ENCODE data around the gene ANKS3.

ANKS3 gene

DNA sequence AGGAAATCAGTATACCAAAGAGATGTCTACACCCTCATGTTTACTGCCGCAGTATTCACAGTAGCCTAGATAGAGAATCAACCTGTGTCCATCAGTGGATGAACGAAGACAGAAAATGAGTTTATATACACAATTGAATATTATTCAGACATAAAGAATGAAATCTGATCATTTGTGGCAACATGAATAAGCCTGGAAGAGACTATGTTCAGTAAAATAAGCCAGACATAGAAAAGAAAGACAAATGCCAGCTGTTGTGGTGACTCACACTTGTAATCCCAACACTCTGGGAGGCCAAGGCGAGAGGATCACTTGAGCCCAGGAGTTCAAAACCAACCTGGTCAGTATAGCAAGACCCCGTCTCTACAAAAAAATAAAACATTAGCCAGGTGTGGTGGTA lies 24.6 kb downstream of the ANKS3 start:
- no peak for TF ChIP-seq CTCF (conservative IDR thresholded peaks at IDR 0.05; ENCODE audit: low read length)
- DNase-seq (ENCODE audit: low read depth) = peak; percentile 18
- no peak overlapping the region for H3K4me3 ChIP-seq (ENCODE audit: low read length)

DNA sequence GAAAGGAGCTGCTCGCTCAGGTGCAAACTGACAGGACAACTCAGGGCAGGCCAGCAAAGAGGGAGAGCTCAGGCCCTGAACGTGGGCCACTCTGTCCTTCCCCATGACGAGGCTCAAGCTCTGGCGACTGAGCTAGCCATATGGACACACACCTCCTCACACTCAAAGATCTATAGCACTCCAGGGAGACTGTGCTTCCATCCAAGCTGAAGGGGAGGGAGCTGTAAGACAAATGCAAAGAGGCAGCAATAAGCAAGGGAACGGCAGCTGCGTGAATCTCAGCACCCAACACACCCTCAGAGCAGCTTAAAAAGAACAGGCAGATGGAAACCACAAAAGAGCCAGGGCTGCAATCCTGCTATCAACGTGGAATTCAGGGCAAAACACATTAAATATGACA lies 27.2 kb downstream of the ANKS3 start:
- H3K4me3 ChIP-seq (ENCODE audit: low read length) = no peak overlapping the region
- DNase-seq (ENCODE audit: low read depth) = no peak
- TF ChIP-seq CTCF (conservative IDR thresholded peaks at IDR 0.05; ENCODE audit: low read length) = no peak

GRCh38 chr16:4704913-4705312 lies 29.2 kb downstream of the ANKS3 start:
- DNase-seq (ENCODE audit: low read depth) = no peak
- no peak for TF ChIP-seq CTCF (conservative IDR thresholded peaks at IDR 0.05; ENCODE audit: low read length)
- H3K4me3 ChIP-seq (ENCODE audit: low read length) = no peak overlapping the region

- DNase-seq (ENCODE audit: low read depth) = no peak
- no peak for TF ChIP-seq CTCF (conservative IDR thresholded peaks at IDR 0.05; ENCODE audit: low read length)
Measured at GRCh38 chr16:4704491-4704890, 29.6 kb downstream of the ANKS3 start.

DNA sequence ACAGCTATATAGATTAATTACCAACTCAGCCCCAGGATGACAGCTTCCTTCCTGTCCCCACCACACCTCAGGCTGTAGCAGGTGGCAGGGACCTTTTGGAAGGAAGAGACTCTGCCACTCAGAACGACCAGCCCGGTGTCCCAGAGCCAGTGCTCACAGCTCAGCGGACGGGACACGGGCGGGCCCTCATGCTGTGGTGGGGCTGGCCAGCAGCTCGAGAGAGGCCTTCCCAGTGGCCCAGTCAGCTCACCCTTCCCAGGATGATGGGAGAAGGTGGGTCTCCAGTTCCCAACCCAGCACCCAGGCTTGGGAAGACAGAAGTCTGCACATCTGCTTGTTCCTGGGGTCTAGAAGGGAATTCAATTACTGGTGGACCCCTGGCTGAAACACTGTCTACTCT lies 30.2 kb downstream of the ANKS3 start:
- no peak overlapping the region for H3K4me3 ChIP-seq (ENCODE audit: low read length)
- DNase-seq (ENCODE audit: low read depth) = no peak
- TF ChIP-seq CTCF (conservative IDR thresholded peaks at IDR 0.05; ENCODE audit: low read length) = no peak

More at GRCh38 chr16:4704491-4704890, 29.6 kb downstream of the ANKS3 start:
- H3K4me3 ChIP-seq (ENCODE audit: low read length) = no peak overlapping the region

GRCh38 chr16:4702466-4702808 lies 31.6 kb downstream of the ANKS3 start:
- TF ChIP-seq CTCF (conservative IDR thresholded peaks at IDR 0.05; ENCODE audit: low read length) = no peak
- DNase-seq (ENCODE audit: low read depth) = no peak
- no peak overlapping the region for H3K4me3 ChIP-seq (ENCODE audit: low read length)

DNA sequence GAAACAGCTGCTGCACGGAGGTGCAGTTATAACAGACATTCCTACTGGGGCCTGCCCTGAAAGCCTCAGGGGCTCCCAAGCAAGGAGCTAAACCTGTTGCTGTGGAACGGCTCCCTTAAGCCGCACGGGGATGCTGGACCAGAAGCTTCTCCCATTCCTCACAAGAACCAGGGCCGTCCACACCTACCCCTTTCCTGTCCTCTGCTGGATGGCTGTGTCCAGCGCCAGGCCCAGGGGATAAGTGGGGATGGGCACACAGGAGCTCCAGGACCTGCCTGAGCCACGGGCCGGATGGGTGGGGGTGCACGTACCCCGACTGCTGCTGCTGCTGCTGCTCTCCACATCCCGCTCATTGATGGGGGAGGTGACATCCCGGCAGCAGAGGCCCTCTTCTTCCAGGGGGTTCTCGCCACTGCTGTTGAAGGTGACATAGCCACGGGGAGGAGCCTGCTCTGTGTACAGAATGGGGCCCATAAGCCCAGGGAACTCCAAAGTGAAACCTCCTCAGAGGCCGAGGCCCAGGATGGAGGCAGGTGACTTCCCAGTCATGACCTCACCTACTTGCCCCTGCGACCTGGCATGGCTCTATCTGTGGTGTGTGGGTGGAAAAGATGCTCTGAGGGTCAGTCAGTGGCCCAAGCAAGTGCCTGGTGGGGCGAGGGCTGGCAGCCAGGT lies 32.1 kb downstream of the ANKS3 start:
- no peak overlapping the region for H3K4me3 ChIP-seq (ENCODE audit: low read length)
- no peak for TF ChIP-seq CTCF (conservative IDR thresholded peaks at IDR 0.05; ENCODE audit: low read length)
- DNase-seq (ENCODE audit: low read depth) = no peak

Measured in AG10803 (cell line).